ENCODE measurements around the gene KCP.

DNA sequence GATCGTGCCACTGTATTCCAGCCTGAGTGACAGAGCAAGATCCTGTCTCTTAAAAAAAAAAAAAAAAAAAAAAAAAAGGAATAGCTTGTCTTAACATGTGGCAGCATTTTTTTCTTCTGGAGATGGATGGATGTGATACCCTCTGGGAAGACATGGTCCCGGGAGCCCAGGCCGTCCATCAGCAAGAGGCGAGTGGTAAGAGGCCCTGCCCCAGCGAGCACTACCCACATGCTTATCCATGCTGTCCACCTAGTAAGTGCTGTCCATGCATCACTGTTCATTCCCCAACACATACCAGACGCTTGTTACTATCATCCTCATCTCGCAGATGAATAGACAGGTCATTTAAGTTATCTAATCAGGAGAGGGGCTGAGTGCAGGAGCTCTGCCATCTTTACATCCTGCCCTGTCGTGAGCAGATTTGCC lies 35.0 kb downstream of the KCP start:
- TF ChIP-seq, protein P1, sequence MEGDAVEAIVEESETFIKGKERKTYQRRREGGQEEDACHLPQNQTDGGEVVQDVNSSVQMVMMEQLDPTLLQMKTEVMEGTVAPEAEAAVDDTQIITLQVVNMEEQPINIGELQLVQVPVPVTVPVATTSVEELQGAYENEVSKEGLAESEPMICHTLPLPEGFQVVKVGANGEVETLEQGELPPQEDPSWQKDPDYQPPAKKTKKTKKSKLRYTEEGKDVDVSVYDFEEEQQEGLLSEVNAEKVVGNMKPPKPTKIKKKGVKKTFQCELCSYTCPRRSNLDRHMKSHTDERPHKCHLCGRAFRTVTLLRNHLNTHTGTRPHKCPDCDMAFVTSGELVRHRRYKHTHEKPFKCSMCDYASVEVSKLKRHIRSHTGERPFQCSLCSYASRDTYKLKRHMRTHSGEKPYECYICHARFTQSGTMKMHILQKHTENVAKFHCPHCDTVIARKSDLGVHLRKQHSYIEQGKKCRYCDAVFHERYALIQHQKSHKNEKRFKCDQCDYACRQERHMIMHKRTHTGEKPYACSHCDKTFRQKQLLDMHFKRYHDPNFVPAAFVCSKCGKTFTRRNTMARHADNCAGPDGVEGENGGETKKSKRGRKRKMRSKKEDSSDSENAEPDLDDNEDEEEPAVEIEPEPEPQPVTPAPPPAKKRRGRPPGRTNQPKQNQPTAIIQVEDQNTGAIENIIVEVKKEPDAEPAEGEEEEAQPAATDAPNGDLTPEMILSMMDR (IDR thresholded peaks at IDR 0.05): no peak
- no peak for TF ChIP-seq POLR2A (IDR thresholded peaks at IDR 0.05)

Data from breast epithelium (tissue), 3 donors.